Spinal cord (tissue), 10 donors: ENCODE data around the gene CEP112. TPM values are rescaled to one million over a fixed set of nuclear protein-coding genes. Genes with fewer than 3 reads are reported as not detected.
A peak's percentile ranks its signal among the peaks of the same experiment; 100 is the strongest.

ENCODE experiments used
- DNase-seq, 6 donors: peaks; one replicate each; pipeline versions ENCODE4 v3.0.0 to v3.0.0-alpha.2; 2013 to 2015; ENCODE audit warnings: low spot score in 6 of 6, low read depth in 4 of 6
- H3K27ac ChIP-seq: one replicate; pipeline ENCODE4 v1.5.1; 2013; ENCODE audit warnings: low read depth, low read length, control low read depth
- H3K27me3 ChIP-seq: one replicate; pipeline ENCODE4 v1.6.1; 2013; ENCODE audit warnings: low read length; ENCODE audit not compliant: control insufficient read depth, insufficient read depth
- H3K36me3 ChIP-seq: one replicate; pipeline ENCODE4 v1.6.1; 2013; ENCODE audit warnings: low read length; ENCODE audit not compliant: control insufficient read depth, insufficient read depth
- H3K4me1 ChIP-seq: one replicate; pipeline ENCODE4 v1.6.1; 2013; ENCODE audit warnings: low read length; ENCODE audit not compliant: control insufficient read depth, insufficient read depth
- H3K4me3 ChIP-seq: one replicate; pipeline ENCODE4 v1.5.1; 2013; ENCODE audit warnings: low read depth, low read length, control low read depth
- H3K9me3 ChIP-seq: one replicate; pipeline ENCODE4 v1.6.1; 2013; ENCODE audit warnings: low read length; ENCODE audit not compliant: control insufficient read depth, insufficient read depth
- WGBS: methylation state at CpG from one replicate; pipeline ENCODE4 v1.1.5; 2013; ENCODE audit warnings: missing lambda C conversion rate; ENCODE audit not compliant: insufficient coverage; 5-methylcytosine and 5-hydroxymethylcytosine counted together
- polyA plus RNA-seq, 2 donors: library from polyadenylated mRNA; unstranded; fragments of 120-200 nt; gene quantifications; one replicate each; pipeline ENCODE4 v1.2.1, GENCODE V29; 2013; ENCODE audit not compliant: insufficient read length in 2 of 2
- total RNA-seq, 2 donors: library from RNA; depleted of rRNA in 1 of 2; stranded (reverse); fragments of 120-200 nt in 1 of 2; fragments of >200 nt in 1 of 2; gene quantifications; one replicate each; pipeline versions ENCODE4 v1.2.3 to v1.2.4, GENCODE V29; 2013 to 2014
- donor health status: healthy.

Gene CEP112
- total and polyA plus RNA-seq, 4 donors, result 9.1 to 26.2 (median 17.6) TPM

DNA sequence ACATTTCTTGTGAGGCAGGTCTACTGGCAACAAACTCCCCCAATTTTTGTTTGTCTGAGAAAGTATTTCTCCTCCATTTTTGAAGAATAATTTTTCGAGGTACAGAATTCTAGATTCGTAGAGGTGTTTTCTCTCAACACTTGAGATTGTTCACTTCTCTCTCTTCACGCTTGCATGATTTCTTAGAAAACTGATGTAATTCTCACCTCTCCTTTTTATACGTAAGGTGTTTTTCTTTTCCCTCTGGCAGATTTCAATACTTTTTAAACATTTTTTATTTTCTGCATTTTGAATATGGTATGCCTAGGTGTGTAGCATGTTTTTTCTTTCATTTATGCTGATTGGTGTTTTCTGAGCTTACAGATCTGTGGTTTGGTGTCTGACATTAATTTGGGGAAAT, 429.0 kb downstream of the CEP112 start:
- Histone ChIP-seq H3K4me1 (no peaks in the 10 kb centered on the region), H3K36me3 (no peaks in the 10 kb centered on the region), H3K27me3 (no peaks in the 10 kb centered on the region), H3K9me3 (no peaks in the 10 kb centered on the region), H3K27ac (no peak overlapping the region), H3K4me3 (no peak overlapping the region)
- no peak for DNase-seq
- no CpG with 5 or more reads among the region's 4 CpGs for WGBS

GRCh38 chr17:65759532-65759931, 432.4 kb downstream of the CEP112 start:
- no peak for DNase-seq
- no peak overlapping the region for H3K27ac ChIP-seq
- H3K4me1 ChIP-seq, result no peaks in the 10 kb centered on the region
- no peaks in the 10 kb centered on the region for H3K27me3 ChIP-seq
- H3K36me3 ChIP-seq, result no peaks in the 10 kb centered on the region
- no peak overlapping the region for H3K4me3 ChIP-seq
- no CpG with 5 or more reads among the region's 4 CpGs for WGBS
- H3K9me3 ChIP-seq, result no peaks in the 10 kb centered on the region

DNA sequence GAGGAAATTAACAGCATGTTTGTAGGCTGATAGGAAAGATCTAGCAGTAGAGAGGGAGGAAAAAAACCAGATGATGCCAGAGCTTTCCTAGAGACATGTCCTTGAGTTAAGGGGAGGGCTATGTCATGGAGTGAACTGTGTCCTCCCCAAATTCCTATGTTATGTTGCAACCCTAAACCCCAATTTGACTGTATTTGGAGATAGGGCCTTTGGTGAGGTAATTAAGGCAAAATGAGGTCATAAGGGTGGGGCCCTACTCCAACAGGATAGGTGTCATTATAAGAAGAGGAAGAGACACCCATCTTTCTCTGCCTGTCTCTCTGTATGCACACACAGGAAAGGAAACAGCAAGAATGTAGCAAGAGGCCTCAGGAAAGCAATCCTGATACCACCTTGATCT, 435.2 kb downstream of the CEP112 start:
- H3K4me3 ChIP-seq, result no peak overlapping the region
- H3K4me1 ChIP-seq, result no peaks in the 10 kb centered on the region
- no peak for DNase-seq
- no peaks in the 10 kb centered on the region for H3K9me3 ChIP-seq
- H3K36me3 ChIP-seq, result no peaks in the 10 kb centered on the region
- H3K27me3 ChIP-seq, result no peaks in the 10 kb centered on the region
- H3K27ac ChIP-seq, result no peak overlapping the region

- Histone ChIP-seq H3K27ac (no peak overlapping the region), H3K36me3 (no peaks in the 10 kb centered on the region), H3K27me3 (no peaks in the 10 kb centered on the region), H3K9me3 (no peaks in the 10 kb centered on the region), H3K4me1 (no peaks in the 10 kb centered on the region), H3K4me3 (no peak overlapping the region)
- no peak for DNase-seq
Measured at GRCh38 chr17:65755799-65756198, 436.1 kb downstream of the CEP112 start.

GRCh38 chr17:65754630-65755029, 437.3 kb downstream of the CEP112 start:
- DNase-seq, result no peak
- Histone ChIP-seq H3K27ac (no peak overlapping the region), H3K27me3 (no peaks in the 10 kb centered on the region), H3K4me1 (peaks cover 3% of the 10 kb centered on the region), H3K36me3 (no peaks in the 10 kb centered on the region), H3K9me3 (no peaks in the 10 kb centered on the region), H3K4me3 (no peak overlapping the region)
- WGBS, result no CpG with 5 or more reads among the region's 7 CpGs

- no peak overlapping the region for H3K27ac ChIP-seq
- DNase-seq, result no peak
- no peak overlapping the region for H3K4me3 ChIP-seq
- 100% methylated on average over 2 of the region's 2 CpGs for WGBS
- H3K9me3 ChIP-seq, result no peaks in the 10 kb centered on the region
- H3K27me3 ChIP-seq, result no peaks in the 10 kb centered on the region
- H3K36me3 ChIP-seq, result no peaks in the 10 kb centered on the region
- peaks cover 3% of the 10 kb centered on the region for H3K4me1 ChIP-seq
Measured at GRCh38 chr17:65754081-65754480, 437.9 kb downstream of the CEP112 start.

DNA sequence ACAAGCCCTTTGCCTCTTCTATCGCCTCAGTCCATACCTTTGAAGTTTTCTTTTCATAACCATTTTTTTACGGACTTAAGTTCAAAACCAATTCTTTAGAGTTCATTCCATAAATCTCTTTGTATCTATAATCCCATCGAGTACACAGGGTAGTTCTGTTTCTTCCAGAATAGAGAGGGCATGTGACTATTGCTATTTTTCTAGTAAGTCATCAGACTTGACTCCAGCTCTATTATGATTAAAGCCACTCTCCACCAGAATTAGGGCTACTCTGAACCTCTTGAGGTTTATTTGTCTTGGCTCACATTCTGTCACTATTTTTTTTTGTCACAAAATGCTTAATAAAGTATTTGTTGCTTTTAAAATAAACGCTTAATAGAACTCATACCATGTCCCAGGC, 438.6 kb downstream of the CEP112 start:
- peaks cover 3% of the 10 kb centered on the region for H3K4me1 ChIP-seq
- WGBS, result 100% methylated on average over 1 of the region's 4 CpGs
- no peaks in the 10 kb centered on the region for H3K36me3 ChIP-seq
- H3K4me3 ChIP-seq, result no peak overlapping the region
- no peak overlapping the region for H3K27ac ChIP-seq
- DNase-seq, result no peak
- H3K27me3 ChIP-seq, result no peaks in the 10 kb centered on the region
- no peaks in the 10 kb centered on the region for H3K9me3 ChIP-seq

DNA sequence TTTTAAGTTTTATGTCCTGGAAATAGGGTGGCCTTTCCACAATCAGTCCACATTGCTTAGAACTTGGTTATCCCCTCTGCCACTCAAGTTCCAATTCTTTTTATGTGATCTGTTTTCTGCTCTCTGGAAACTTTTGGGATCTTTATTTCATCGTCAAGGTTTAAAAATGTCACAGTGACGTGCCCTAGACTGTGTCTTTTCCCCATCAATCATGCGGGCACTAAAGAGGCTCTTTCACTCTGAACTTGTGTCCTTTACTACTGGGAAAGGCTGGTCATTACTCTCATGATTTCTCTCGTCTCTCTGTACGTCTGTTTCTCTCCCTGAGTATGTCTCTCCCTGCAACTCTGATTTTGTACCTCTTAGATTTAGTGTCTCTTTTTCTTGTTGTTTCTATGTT, 440.7 kb downstream of the CEP112 start:
- DNase-seq, result no peak
- Histone ChIP-seq H3K27me3 (no peaks in the 10 kb centered on the region), H3K27ac (peak overlapping the region; percentile 29), H3K36me3 (no peaks in the 10 kb centered on the region), H3K4me1 (peaks cover 3% of the 10 kb centered on the region), H3K9me3 (no peaks in the 10 kb centered on the region), H3K4me3 (no peak overlapping the region)
- WGBS, result 29% methylated on average over 3 of the region's 5 CpGs

DNA sequence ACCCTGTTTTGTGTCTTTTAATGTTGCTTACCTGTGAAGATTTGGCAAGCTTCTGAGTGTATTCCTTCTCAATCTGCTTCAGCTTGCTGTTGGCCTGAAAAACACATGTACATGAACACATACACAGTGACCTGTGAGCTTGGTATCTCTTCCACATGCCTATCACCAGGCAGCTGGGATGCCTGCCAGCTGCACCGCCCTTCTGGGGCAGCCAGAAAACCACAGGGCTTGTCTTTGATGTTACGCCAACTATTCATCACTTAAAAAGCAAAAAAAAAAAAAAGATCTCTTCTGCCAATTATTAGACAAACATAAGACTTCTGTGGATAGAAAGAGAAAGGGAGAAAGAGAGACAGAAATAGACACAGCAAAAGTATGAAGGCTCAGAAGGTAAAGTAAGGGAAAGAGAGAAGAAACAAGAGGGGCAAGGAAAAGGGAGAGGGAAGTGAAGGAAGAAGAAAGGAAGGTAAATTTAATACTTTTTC, 441.3 kb downstream of the CEP112 start:
- no peaks in the 10 kb centered on the region for H3K27me3 ChIP-seq
- peak in 4 of 6 donors; percentile 25 to 85 (median 47) for DNase-seq
- H3K4me1 ChIP-seq, result peaks cover 3% of the 10 kb centered on the region
- H3K9me3 ChIP-seq, result no peaks in the 10 kb centered on the region
- no CpG with 5 or more reads among the region's 2 CpGs for WGBS
- H3K27ac ChIP-seq, result peak overlapping the region; percentile 29
- H3K36me3 ChIP-seq, result no peaks in the 10 kb centered on the region
- no peak overlapping the region for H3K4me3 ChIP-seq

DNA sequence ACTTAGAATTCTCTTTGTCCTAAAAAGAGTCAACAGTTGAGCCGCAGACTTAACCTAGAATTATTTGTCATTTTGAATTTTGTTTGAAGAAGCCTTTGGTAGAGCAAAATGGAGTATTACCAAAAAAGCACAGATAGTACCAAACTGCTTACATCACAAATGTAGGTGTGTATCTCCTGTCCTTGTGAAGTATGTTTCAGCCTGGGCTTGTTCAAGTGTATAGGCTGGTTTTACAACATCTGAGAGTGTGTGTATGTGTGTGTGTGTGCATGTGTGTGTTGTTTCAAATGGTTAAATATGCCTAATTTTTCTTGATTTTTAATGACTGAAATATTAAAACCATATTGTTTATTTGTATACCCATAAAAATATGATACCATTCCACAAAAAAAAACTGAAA, 441.8 kb downstream of the CEP112 start:
- peak overlapping the region; percentile 29 for H3K27ac ChIP-seq
- DNase-seq, result no peak
- no peaks in the 10 kb centered on the region for H3K27me3 ChIP-seq
- H3K4me1 ChIP-seq, result peaks cover 3% of the 10 kb centered on the region
- no peaks in the 10 kb centered on the region for H3K9me3 ChIP-seq
- no peaks in the 10 kb centered on the region for H3K36me3 ChIP-seq
- no peak overlapping the region for H3K4me3 ChIP-seq
- WGBS, result no CpG with 5 or more reads among the region's 1 CpG
